Measurements from ENCODE around the gene PDGFB. TPM values are rescaled to one million over a fixed set of nuclear protein-coding genes. Genes with fewer than 3 reads are reported as not detected.
A peak's percentile ranks its signal among the peaks of the same experiment; 100 is the strongest.

Gene PDGFB
- total and polyA plus RNA-seq, 7 donors = 5.2 to 16.4 (median 10.1) TPM

- no peak overlapping the region for H3K4me3 ChIP-seq
- H3K36me3 ChIP-seq (ENCODE audit: insufficient read depth in 1 of 2, low read depth in 1 of 2) = no peaks in the 10 kb centered on the region
- intact Hi-C loops (cut with DNase I) = no loop called here
- peaks cover 45% of the 10 kb centered on the region for H3K4me1 ChIP-seq
- no peaks in the 10 kb centered on the region for H3K9me3 ChIP-seq
- H3K27ac ChIP-seq = peak overlapping the region; percentile 56
- ATAC-seq (peak; percentile 33 to 67 (median 62)), DNase-seq (peak; percentile 74 to 83)
- no peaks in the 10 kb centered on the region for H3K27me3 ChIP-seq (ENCODE audit: insufficient read depth in 3 of 3, low read length in 2 of 3)
- TF ChIP-seq CTCF (IDR thresholded peaks at IDR 0.05) = no peak
- 12 to 21% (median 16%) methylated on average over 19 to 23 of the region's 23 CpGs for WGBS, 3 donors
Measured at GRCh38 chr22:39176143-39176713, 68.6 kb downstream of the PDGFB start.

- ATAC-seq = no peak
- intact Hi-C loops (cut with DNase I) = no loop called here
- DNase-seq = no peak
- Histone ChIP-seq H3K27ac (peak overlapping the region; percentile 24), H3K4me1 (peaks cover 50% of the 10 kb centered on the region), H3K4me3 (no peak overlapping the region), H3K27me3 (ENCODE audit: insufficient read depth in 3 of 3, low read length in 2 of 3) (no peaks in the 10 kb centered on the region), H3K9me3 (no peaks in the 10 kb centered on the region), H3K36me3 (ENCODE audit: insufficient read depth in 1 of 2, low read depth in 1 of 2) (no peaks in the 10 kb centered on the region)
- no peak for TF ChIP-seq CTCF (IDR thresholded peaks at IDR 0.05)
- WGBS, 3 donors = 54 to 69% (median 61%) methylated on average over 15 to 18 of the region's 18 CpGs
Measured at GRCh38 chr22:39175353-39176142, 69.2 kb downstream of the PDGFB start.

DNA sequence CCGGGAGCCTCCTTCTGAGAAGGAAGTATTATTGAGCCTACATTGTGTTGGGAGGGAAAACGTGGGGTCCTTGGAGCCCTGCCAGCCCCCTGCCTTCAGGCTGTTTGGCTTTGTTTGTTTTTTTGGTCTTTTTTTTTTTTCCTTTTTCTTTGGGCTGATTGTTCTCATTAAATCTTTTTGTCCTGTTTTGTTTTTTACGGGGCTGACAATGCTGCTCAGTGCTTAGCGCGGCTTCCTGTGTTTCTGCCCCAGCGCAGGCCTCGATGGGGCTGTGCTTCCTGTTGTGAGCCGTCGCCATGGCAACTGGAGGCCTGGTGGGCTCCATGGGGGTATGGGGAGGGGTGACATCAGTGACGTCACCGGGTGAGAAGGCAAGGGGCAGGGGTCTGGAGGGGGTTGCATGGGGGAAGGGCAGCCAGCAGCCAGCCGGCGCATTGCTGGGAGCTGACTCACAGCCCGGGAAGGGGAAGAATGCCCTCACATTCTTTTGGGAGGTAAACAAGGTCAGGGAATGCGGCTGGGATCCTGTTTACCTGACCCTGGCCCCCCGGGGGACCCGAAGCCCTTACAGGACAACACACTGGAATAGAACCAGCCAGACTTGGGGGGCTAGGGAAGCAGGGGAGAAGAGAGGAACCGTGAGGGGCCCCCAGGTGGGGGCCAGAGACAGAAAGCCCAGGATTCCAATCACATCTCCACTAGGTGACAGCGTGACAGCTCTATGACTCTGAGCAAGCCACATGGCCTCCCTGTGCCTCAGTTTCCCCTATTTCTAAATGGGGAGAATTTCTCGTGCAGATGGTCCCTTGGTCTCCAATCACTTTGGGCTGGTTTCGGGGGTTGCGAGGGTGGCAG is 70.1 kb downstream of the PDGFB start:
- no peak overlapping the region for H3K4me3 ChIP-seq
- intact Hi-C loops (cut with DNase I) = loop anchor here in 1 of 2 donors (5.0 kb wide), 2 partner anchors 58 to 353 kb away; no protein-coding TSS in a partner anchor
- no peaks in the 10 kb centered on the region for H3K9me3 ChIP-seq
- DNase-seq (peak; percentile 79 to 88), ATAC-seq (peak; percentile 41 to 55 (median 46))
- peaks cover 50% of the 10 kb centered on the region for H3K4me1 ChIP-seq
- WGBS, 3 donors = 22 to 24% (median 22%) methylated on average over 20 to 22 of the region's 22 CpGs
- TF ChIP-seq CTCF (IDR thresholded peaks at IDR 0.05) = no peak
- peak overlapping the region; percentile 24 for H3K27ac ChIP-seq
- H3K27me3 ChIP-seq (ENCODE audit: insufficient read depth in 3 of 3, low read length in 2 of 3) = no peaks in the 10 kb centered on the region
- no peaks in the 10 kb centered on the region for H3K36me3 ChIP-seq (ENCODE audit: insufficient read depth in 1 of 2, low read depth in 1 of 2)

DNA sequence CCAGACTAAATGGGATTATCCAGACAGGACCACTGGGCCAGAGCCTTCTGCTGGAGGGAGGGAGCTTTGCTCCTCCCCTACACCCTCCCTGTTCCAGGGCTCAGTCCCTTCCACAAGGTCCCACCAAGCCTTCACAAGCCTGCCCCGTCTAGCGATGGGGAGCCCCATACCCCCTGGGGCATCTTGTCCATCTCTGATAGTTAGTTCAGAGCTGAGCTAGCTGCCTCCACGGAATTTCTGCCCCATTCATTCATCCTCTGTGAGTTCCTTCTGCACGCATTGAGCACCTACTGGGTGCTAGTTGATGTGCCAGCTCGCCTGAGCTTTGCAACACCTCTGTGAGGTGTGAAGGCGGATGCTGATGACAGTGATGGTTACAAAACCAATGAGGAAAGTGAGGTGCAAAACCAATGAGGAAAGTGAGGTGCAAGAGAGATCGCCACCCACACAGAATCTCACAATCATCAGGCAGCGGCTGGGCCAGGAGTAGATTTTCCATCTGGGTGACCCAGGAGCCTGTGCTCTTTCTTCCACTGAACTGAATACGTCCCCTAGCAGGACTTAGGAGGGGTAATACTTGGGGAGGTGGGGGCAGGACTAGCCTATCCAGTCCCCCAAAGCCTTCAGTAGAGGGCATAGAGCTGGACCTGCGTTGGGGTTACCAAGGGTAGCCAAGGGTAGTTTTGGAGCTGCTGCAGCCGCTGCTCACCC is 70.8 kb downstream of the PDGFB start:
- TF ChIP-seq CTCF (IDR thresholded peaks at IDR 0.05) = no peak
- Histone ChIP-seq H3K4me3 (no peak overlapping the region), H3K36me3 (ENCODE audit: insufficient read depth in 1 of 2, low read depth in 1 of 2) (no peaks in the 10 kb centered on the region), H3K9me3 (no peaks in the 10 kb centered on the region), H3K27me3 (ENCODE audit: insufficient read depth in 3 of 3, low read length in 2 of 3) (no peaks in the 10 kb centered on the region), H3K4me1 (peaks cover 50% of the 10 kb centered on the region), H3K27ac (peak overlapping the region; percentile 24)
- no peak for DNase-seq
- WGBS, 3 donors = 53 to 71% (median 63%) methylated on average over 10 to 11 of the region's 11 CpGs
- intact Hi-C loops (cut with DNase I) = loop anchor here in 1 of 2 donors (5.0 kb wide), 2 partner anchors 58 to 353 kb away; no protein-coding TSS in a partner anchor
- ATAC-seq = no peak

Measured in psoas muscle (tissue), 8 donors.